Neural progenitor cell (in vitro differentiated cells): ENCODE results near the gene SPRR1B.

Source experiments
- EZH2 ChIP-seq: fragments of 200-600 bp; sonication (generic); IDR thresholded peaks from 2 replicates; pipeline ENCODE4 v1.6.1; 2017; ENCODE audit warnings: antibody characterized with exemption, mild to moderate bottlenecking, moderate library complexity
- EZH2phosphoT487 ChIP-seq: fragments of 200-600 bp; sonication (generic); IDR thresholded peaks from 2 replicates; pipeline ENCODE4 v1.6.1; 2017; ENCODE audit warnings: antibody characterized with exemption
- TF ChIP-seq, protein P1 (sequence below): fragments of 200-600 bp; sonication (generic); IDR thresholded peaks from 2 replicates; pipeline ENCODE4 v1.5.1; 2017; ENCODE audit warnings: antibody characterized with exemption, mild to moderate bottlenecking

- TF ChIP-seq, protein P1, sequence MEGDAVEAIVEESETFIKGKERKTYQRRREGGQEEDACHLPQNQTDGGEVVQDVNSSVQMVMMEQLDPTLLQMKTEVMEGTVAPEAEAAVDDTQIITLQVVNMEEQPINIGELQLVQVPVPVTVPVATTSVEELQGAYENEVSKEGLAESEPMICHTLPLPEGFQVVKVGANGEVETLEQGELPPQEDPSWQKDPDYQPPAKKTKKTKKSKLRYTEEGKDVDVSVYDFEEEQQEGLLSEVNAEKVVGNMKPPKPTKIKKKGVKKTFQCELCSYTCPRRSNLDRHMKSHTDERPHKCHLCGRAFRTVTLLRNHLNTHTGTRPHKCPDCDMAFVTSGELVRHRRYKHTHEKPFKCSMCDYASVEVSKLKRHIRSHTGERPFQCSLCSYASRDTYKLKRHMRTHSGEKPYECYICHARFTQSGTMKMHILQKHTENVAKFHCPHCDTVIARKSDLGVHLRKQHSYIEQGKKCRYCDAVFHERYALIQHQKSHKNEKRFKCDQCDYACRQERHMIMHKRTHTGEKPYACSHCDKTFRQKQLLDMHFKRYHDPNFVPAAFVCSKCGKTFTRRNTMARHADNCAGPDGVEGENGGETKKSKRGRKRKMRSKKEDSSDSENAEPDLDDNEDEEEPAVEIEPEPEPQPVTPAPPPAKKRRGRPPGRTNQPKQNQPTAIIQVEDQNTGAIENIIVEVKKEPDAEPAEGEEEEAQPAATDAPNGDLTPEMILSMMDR: no peak
- TF ChIP-seq EZH2phosphoT487 (no peak), EZH2 (no peak)
These were observed 37.8 kb upstream of the SPRR1B start for GRCh38 chr1:152993186-152993585.
